ENCODE measurements around the gene CRYBG1.

- TF ChIP-seq NFE2L2 (IDR thresholded peaks at IDR 0.05; ENCODE audit: low read depth, low read length) (no peak), CTCF (conservative IDR thresholded peaks at IDR 0.05; ENCODE audit: low read depth, low read length) (no peak), USF2 (IDR thresholded peaks at IDR 0.05; ENCODE audit: low read depth, low read length) (no peak)
These were observed 38.1 kb downstream of the CRYBG1 start for GRCh38 chr6:106398621-106399020.

Data from IMR-90 (cell line).